AG10803 (cell line): ENCODE data around the gene NOL8.

Source experiments
- DNase-seq: peaks from one replicate; pipeline ENCODE4 v3.0.0; 2010; ENCODE audit warnings: low read depth
- H3K4me3 ChIP-seq: 2 replicates; pipeline ENCODE4 v1.5.1; 2011; ENCODE audit warnings: mild to moderate bottlenecking, low read length, control low read depth
- TF ChIP-seq, protein P1 (sequence below): conservative IDR thresholded peaks from 2 replicates; pipeline ENCODE4 v1.5.1; 2011; ENCODE audit warnings: mild to moderate bottlenecking, low read length, control low read depth, inconsistent platforms

The NOL8 gene

DNA sequence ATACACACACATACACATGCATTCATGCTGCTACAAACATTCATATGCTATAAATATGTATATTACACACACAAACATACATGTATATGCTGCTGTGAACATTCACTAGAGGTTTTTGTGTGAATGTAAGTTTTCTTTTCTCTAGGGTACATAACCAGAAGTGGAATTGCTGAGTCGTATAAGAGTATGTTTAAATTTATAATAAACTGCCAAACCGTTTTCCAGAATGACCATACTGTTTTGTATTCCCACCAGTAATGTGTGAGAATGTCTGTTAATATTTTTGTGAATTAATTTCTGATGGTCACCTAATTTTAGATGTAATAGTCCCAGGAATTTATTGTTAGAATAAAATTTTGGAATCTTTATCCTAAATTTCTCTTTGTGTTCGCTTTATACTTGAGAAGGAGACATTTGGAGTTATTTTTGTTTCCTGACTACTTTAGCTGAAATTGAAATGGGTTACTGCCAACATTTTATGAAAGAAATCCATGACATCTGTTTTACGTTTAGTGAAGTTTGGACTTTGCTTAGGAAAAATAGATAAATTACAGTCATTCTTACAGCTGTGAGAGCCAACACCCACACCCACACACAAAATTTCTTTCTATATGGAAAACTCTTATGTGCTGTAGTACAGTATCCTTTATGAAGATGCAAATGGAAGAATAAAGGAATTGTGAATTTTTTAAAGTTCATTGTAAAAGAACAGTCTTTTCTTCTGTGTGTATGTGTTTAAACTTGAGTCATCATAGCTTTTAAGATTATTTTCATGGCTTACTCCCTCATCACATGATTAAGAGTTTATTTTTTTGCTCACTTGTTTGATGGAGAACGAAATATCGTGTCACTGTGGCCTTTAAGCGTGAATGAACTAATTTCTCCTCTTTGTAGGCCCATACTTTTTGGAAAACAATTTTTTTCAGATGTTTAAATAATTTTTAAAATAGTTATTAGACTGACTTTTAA lies 24.9 kb upstream of the NOL8 start:
- peak; percentile 79 for DNase-seq
- TF ChIP-seq, protein P1, sequence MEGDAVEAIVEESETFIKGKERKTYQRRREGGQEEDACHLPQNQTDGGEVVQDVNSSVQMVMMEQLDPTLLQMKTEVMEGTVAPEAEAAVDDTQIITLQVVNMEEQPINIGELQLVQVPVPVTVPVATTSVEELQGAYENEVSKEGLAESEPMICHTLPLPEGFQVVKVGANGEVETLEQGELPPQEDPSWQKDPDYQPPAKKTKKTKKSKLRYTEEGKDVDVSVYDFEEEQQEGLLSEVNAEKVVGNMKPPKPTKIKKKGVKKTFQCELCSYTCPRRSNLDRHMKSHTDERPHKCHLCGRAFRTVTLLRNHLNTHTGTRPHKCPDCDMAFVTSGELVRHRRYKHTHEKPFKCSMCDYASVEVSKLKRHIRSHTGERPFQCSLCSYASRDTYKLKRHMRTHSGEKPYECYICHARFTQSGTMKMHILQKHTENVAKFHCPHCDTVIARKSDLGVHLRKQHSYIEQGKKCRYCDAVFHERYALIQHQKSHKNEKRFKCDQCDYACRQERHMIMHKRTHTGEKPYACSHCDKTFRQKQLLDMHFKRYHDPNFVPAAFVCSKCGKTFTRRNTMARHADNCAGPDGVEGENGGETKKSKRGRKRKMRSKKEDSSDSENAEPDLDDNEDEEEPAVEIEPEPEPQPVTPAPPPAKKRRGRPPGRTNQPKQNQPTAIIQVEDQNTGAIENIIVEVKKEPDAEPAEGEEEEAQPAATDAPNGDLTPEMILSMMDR, result no peak
- H3K4me3 ChIP-seq, result no peak overlapping the region

- TF ChIP-seq, protein P1, result no peak
- no peak overlapping the region for H3K4me3 ChIP-seq
- no peak for DNase-seq
These were observed 20.4 kb upstream of the NOL8 start for GRCh38 chr9:92345582-92345981.

GRCh38 chr9:92342825-92343488 lies 17.8 kb upstream of the NOL8 start:
- no peak overlapping the region for H3K4me3 ChIP-seq
- TF ChIP-seq, protein P1, result peak; percentile 48
- DNase-seq, result peak; percentile 51

DNA sequence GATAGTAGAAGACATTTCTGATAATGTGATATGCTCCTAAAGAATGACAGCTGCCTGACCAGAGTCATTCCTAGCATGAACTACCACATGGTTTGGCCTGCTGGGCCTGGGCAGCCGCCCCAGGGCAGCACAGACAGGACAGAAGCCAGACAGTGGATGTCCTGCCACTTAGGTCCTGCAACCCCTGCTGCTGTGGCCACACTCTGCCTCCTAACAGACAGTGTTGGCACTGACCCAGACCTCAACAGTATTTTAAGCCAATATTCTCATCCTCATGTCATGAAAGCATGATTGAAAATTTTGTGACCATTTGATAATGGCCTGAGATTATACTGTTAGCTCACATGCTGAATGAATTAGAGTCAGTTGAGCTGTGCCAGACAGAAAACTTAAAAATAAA lies 16.4 kb upstream of the NOL8 start:
- peak; percentile 15 for DNase-seq
- TF ChIP-seq, protein P1, result no peak
- H3K4me3 ChIP-seq, result no peak overlapping the region

- no peak for DNase-seq
- H3K4me3 ChIP-seq, result no peak overlapping the region
- TF ChIP-seq, protein P1, result no peak
These were observed 8.1 kb upstream of the NOL8 start for GRCh38 chr9:92333282-92333634.

DNA sequence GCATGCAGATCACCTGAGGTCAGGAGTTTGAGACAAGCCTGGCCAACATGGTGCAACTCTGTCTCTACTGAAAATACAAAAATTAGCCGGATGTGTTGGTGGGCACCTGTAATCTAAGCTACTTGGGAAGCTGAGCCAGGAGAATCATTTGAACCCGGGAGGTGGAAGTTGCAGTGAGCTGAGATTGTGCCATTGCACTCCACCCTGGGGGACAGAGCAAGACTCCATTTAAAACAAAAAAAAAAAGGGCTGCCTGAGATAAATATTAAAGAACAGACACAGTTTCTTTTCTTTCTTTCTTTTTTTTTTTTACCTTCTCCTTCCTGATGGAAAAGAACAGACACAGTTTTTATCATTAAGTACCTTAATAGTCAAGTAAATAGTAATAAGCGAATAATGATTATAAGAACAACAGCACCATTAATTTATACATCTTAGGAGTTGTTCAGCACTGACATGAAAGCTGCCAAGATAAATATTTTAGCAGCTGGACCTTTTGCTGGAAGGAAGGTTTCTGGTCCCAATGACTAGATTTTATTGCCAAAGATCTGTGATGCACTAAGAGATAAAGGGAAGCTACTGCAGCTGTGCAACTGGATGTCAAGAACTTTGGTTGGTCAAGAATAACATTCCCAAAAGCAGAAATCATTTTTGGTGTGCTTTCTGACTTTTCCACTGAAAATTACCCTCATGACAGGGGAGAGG lies 7.6 kb upstream of the NOL8 start:
- no peak for DNase-seq
- H3K4me3 ChIP-seq, result no peak overlapping the region
- TF ChIP-seq, protein P1, result no peak
